Astrocyte (in vitro differentiated cells and primary cell): ENCODE measurements around the gene AMIGO1. TPM values are rescaled to one million over a fixed set of nuclear protein-coding genes. Genes with fewer than 3 reads are reported as not detected.

Source experiments
- DNase-seq: peaks from one replicate; pipeline ENCODE4 v3.0.0-alpha.2; 2010; ENCODE audit warnings: low read depth
- FAIRE-seq: peaks from 2 replicates; lab custom pipeline; 2011; peaks lifted over from hg19 to GRCh38; lab: Jason Lieb, UNC
- H2AFZ ChIP-seq: 2 replicates; pipeline ENCODE4 v1.6.0; 2012; ENCODE audit warnings: low read depth, low read length, inconsistent platforms
- H3K27ac ChIP-seq: 2 replicates; pipeline ENCODE4 v1.5.1; 2011; ENCODE audit warnings: low read depth, low read length, inconsistent platforms
- H3K27me3 ChIP-seq: 2 replicates; pipeline ENCODE4 v1.6.0; 2011; ENCODE audit warnings: low read length, inconsistent platforms; ENCODE audit not compliant: insufficient read depth
- H3K36me3 ChIP-seq: 2 replicates; pipeline ENCODE4 v1.5.1; 2011; ENCODE audit warnings: low read length, inconsistent platforms; ENCODE audit not compliant: insufficient read depth
- H3K4me1 ChIP-seq: 2 replicates; pipeline ENCODE4 v1.5.1; 2011; ENCODE audit warnings: low read length, inconsistent platforms; ENCODE audit not compliant: insufficient read depth
- H3K4me2 ChIP-seq: 2 replicates; pipeline ENCODE4 v1.6.0; 2012; ENCODE audit warnings: low read length, inconsistent platforms
- H3K4me3 ChIP-seq: 2 replicates; pipeline ENCODE4 v1.5.1; 2011; ENCODE audit warnings: low read depth, mild to moderate bottlenecking, low read length, inconsistent platforms; ENCODE audit not compliant: insufficient read depth
- H3K79me2 ChIP-seq: 2 replicates; pipeline ENCODE4 v1.6.0; 2012; ENCODE audit warnings: mild to moderate bottlenecking, low read length, inconsistent platforms; ENCODE audit not compliant: insufficient read depth
- H3K9ac ChIP-seq: 2 replicates; pipeline ENCODE4 v1.6.0; 2012; ENCODE audit warnings: mild to moderate bottlenecking, low read length, inconsistent platforms
- H3K9me3 ChIP-seq: 2 replicates; pipeline ENCODE4 v1.5.1; 2012; ENCODE audit warnings: low read depth, mild to moderate bottlenecking, low read length, inconsistent platforms; ENCODE audit not compliant: insufficient read depth
- H4K20me1 ChIP-seq: 2 replicates; pipeline ENCODE4 v1.6.0; 2012; ENCODE audit warnings: low read length, inconsistent platforms; ENCODE audit not compliant: insufficient read depth
- H3K27ac Mint-ChIP-seq: one replicate; pipeline ENCODE4 v1.8.0; 2021; ENCODE audit warnings: mild to moderate bottlenecking, mixed read lengths; ENCODE audit not compliant: unreplicated experiment
- H3K27me3 Mint-ChIP-seq: one replicate; pipeline ENCODE4 v1.8.0; 2021; ENCODE audit warnings: low read depth, mixed read lengths; ENCODE audit not compliant: unreplicated experiment
- H3K36me3 Mint-ChIP-seq: one replicate; pipeline ENCODE4 v1.8.0; 2021; ENCODE audit warnings: low read depth, mixed read lengths; ENCODE audit not compliant: unreplicated experiment
- H3K4me1 Mint-ChIP-seq: one replicate; pipeline ENCODE4 v1.8.0; 2021; ENCODE audit warnings: low read depth, mixed read lengths; ENCODE audit not compliant: unreplicated experiment
- H3K4me3 Mint-ChIP-seq: one replicate; pipeline ENCODE4 v1.8.0; 2021; ENCODE audit warnings: mild to moderate bottlenecking, moderate library complexity, mixed read lengths; ENCODE audit not compliant: unreplicated experiment
- H3K9me3 Mint-ChIP-seq: one replicate; pipeline ENCODE4 v1.8.0; 2021; ENCODE audit warnings: mild to moderate bottlenecking, mixed read lengths; ENCODE audit not compliant: unreplicated experiment
- CTCF ChIP-seq: IDR thresholded peaks from 2 replicates; pipeline ENCODE4 v1.5.1; 2011; ENCODE audit warnings: low read depth, mild to moderate bottlenecking, inconsistent platforms, low read length, moderate library complexity; ENCODE audit not compliant: insufficient read depth
- EZH2 ChIP-seq: IDR thresholded peaks from 2 replicates; pipeline ENCODE4 v1.6.1; 2012; ENCODE audit warnings: mild to moderate bottlenecking, low read length, inconsistent platforms; ENCODE audit not compliant: insufficient read depth
- total RNA-seq: library from RNA; stranded (reverse); gene quantifications from 2 replicates; pipeline ENCODE4 v1.2.1, GENCODE V29; 2021

Gene AMIGO1
- total RNA-seq, 1 donor from 2014 or later, result 1.8 TPM

- FAIRE-seq (no peak), DNase-seq (peak; percentile 44)
- Histone ChIP-seq H3K27ac (peak overlapping the region; percentile 45), H3K36me3 (no peaks in the 10 kb centered on the region), H3K27me3 (peaks cover 3% of the 10 kb centered on the region), H3K4me1 (peaks cover 6% of the 10 kb centered on the region), H3K4me3 (peak overlapping the region; percentile 15), H3K4me2 (peak overlapping the region; percentile 82), H2AFZ (peak overlapping the region; percentile 97), H3K9ac (peak overlapping the region; percentile 66), H3K9me3 (no peaks in the 10 kb centered on the region), H3K79me2 (no peaks in the 10 kb centered on the region), H4K20me1 (no peaks in the 10 kb centered on the region)
- H3K9me3 Mint-ChIP-seq, result no peaks in the 10 kb centered on the region
- H3K27ac Mint-ChIP-seq, result peak overlapping the region; percentile 86
- H3K4me1 Mint-ChIP-seq, result peaks cover 21% of the 10 kb centered on the region
- TF ChIP-seq EZH2 (no peak), CTCF (peak; percentile 89)
- H3K4me3 Mint-ChIP-seq, result peak overlapping the region; percentile 74
- peaks cover 14% of the 10 kb centered on the region for H3K27me3 Mint-ChIP-seq
- H3K36me3 Mint-ChIP-seq, result no peaks in the 10 kb centered on the region
Observed at GRCh38 chr1:109532365-109533136, 23.0 kb upstream of the AMIGO1 start.

- Histone ChIP-seq H3K36me3 (no peaks in the 10 kb centered on the region), H3K4me2 (peak overlapping the region; percentile 82), H3K4me1 (peaks cover 6% of the 10 kb centered on the region), H3K9me3 (no peaks in the 10 kb centered on the region), H3K27ac (no peak overlapping the region), H3K79me2 (no peaks in the 10 kb centered on the region), H2AFZ (peak overlapping the region; percentile 97), H3K27me3 (peaks cover 5% of the 10 kb centered on the region), H3K4me3 (no peak overlapping the region), H3K9ac (no peak overlapping the region), H4K20me1 (no peaks in the 10 kb centered on the region)
- peak overlapping the region; percentile 28 for H3K27ac Mint-ChIP-seq
- DNase-seq (no peak), FAIRE-seq (no peak)
- H3K4me3 Mint-ChIP-seq, result no peak overlapping the region
- peaks cover 21% of the 10 kb centered on the region for H3K4me1 Mint-ChIP-seq
- no peaks in the 10 kb centered on the region for H3K9me3 Mint-ChIP-seq
- TF ChIP-seq EZH2 (no peak), CTCF (no peak)
- H3K27me3 Mint-ChIP-seq, result peaks cover 21% of the 10 kb centered on the region
- H3K36me3 Mint-ChIP-seq, result no peaks in the 10 kb centered on the region
Observed at GRCh38 chr1:109531826-109532364, 22.4 kb upstream of the AMIGO1 start.

GRCh38 chr1:109531380-109531779, 21.9 kb upstream of the AMIGO1 start:
- Mint-ChIP-seq H3K4me3 (no peak overlapping the region), H3K4me1 (peaks cover 21% of the 10 kb centered on the region), H3K36me3 (no peaks in the 10 kb centered on the region), H3K9me3 (no peaks in the 10 kb centered on the region), H3K27ac (peak overlapping the region; percentile 28), H3K27me3 (peaks cover 26% of the 10 kb centered on the region)
- Histone ChIP-seq H3K9me3 (no peaks in the 10 kb centered on the region), H3K27ac (no peak overlapping the region), H4K20me1 (no peaks in the 10 kb centered on the region), H3K36me3 (no peaks in the 10 kb centered on the region), H3K9ac (no peak overlapping the region), H3K4me2 (no peak overlapping the region), H2AFZ (no peak overlapping the region), H3K4me1 (peaks cover 6% of the 10 kb centered on the region), H3K27me3 (peaks cover 5% of the 10 kb centered on the region), H3K79me2 (no peaks in the 10 kb centered on the region), H3K4me3 (no peak overlapping the region)
- DNase-seq (no peak), FAIRE-seq (no peak)
- TF ChIP-seq EZH2 (no peak), CTCF (no peak)
